Pancreas (tissue), 10 donors: ENCODE measurements around the gene RDH12. TPM values are rescaled to one million over a fixed set of nuclear protein-coding genes. Genes with fewer than 3 reads are reported as not detected.

Source experiments
- ATAC-seq, 4 donors: fragments of 200-7000 bp; cut with Tn5 transposase; one replicate each; pipeline versions ENCODE4 v1.8.0 to v1.9.1; 2020; ENCODE audit warnings: mild to moderate bottlenecking in 4 of 4, moderate library complexity in 4 of 4
- DNase-seq, 6 donors: peaks; one replicate each; pipeline ENCODE4 v3.0.0-alpha.2; 2020
- FAIRE-seq: peaks from 2 replicates; lab custom pipeline; 2012; peaks lifted over from hg19 to GRCh38; lab: Jason Lieb, UNC
- H3K27ac ChIP-seq, 4 donors: fragments of 200-600 bp; sonication (generic); 1 replicate in 3 of 4; 2 replicates in 1 of 4; pipeline versions ENCODE4 v1.5.0 to v1.8.0; 2020
- H3K27me3 ChIP-seq, 4 donors: fragments of 200-600 bp; one replicate each; pipeline ENCODE4 v1.8.0; 2021
- H3K36me3 ChIP-seq, 3 donors: fragments of 200-600 bp; sonication (generic) in 1 of 3; one replicate each; pipeline versions ENCODE4 v1.5.0 to v1.8.0; 2020 to 2021
- H3K4me1 ChIP-seq, 3 donors: fragments of 200-600 bp; one replicate each; pipeline ENCODE4 v1.8.0; 2021
- H3K4me3 ChIP-seq, 4 donors: fragments of 200-600 bp; sonication (generic) in 2 of 4; one replicate each; pipeline versions ENCODE4 v1.5.0 to v1.8.0; 2020 to 2021
- H3K9me3 ChIP-seq, 4 donors: fragments of 200-600 bp; one replicate each; pipeline ENCODE4 v1.8.0; 2021
- WGBS, 2 donors: extraction: QIAGEN DNeasy Blood & Tissue Kit; methylation state at CpG; one replicate each; pipeline ENCODE4 v1.1.7; 2013; 5-methylcytosine and 5-hydroxymethylcytosine counted together
- intact Hi-C, 3 donors: fragments of 100-400 bp; cut with DNase I; formaldehyde crosslinking; loops; one replicate each; pipeline versions ENCODE4 v1.11.1 to v1.14.2; 2022
- polyA plus RNA-seq, 2 donors: library from polyadenylated mRNA; stranded (reverse); fragments of 200-250 nt; gene quantifications; one replicate each; pipeline ENCODE4 v1.2.3, GENCODE V29; 2013
- total RNA-seq, 6 donors: library from RNA; stranded (reverse); fragmentation: NEBNext Ultra II Directional in 4 of 6; extraction: Animal tissue kit (Norgen Biotek cat#: 25700) in 4 of 6; gene quantifications; one replicate each; pipeline versions ENCODE4 v1.2.1 to v1.2.4, GENCODE V29; 2021 to 2023
- TF ChIP-seq, protein P1 (sequence below), 4 donors: fragments of 200-600 bp; sonication (generic) in 3 of 4; IDR thresholded peaks; one replicate each; pipeline versions ENCODE4 v1.5.0 to v1.8.0; 2021; ENCODE audit warnings: antibody characterized with exemption in 4 of 4
- donor health status: healthy with polysubstance abuse.
- donor health status: DM: no; HTN: no; CAD: no; lungs with moderate emphysema.
- donor health status: DM: no; HTN: no; CAD: no.
- donor health status: control.
- donor health status: control.
- donor health status: Bipolar disorder and iron deficiency.
- donor health status: DM: yes; HTN: yes; CAD: no.
- donor health status: DM: no; HTN: no; CAD: no.
- donor health status: DM: no; HTN: no; CAD: no.
- donor health status: DM: yes; HTN: yes; CAD: no.

The RDH12 gene
- total and polyA plus RNA-seq, 8 donors = 1.0 to 2.5 (median 1.5) TPM

GRCh38 chr14:67749341-67750084, 47.8 kb downstream of the RDH12 start:
- intact Hi-C loops = no loop called here
- ATAC-seq (peak in 1 of 4 donors; percentile 19), DNase-seq (no peak), FAIRE-seq (no peak)
- Histone ChIP-seq H3K9me3 (no peaks in the 10 kb centered on the region), H3K4me1 (no peaks in the 10 kb centered on the region), H3K27me3 (no peaks in the 10 kb centered on the region), H3K36me3 (peaks cover 0 to 40% (median 9%) of the 10 kb centered on the region in 3 donors), H3K27ac (no peak overlapping the region), H3K4me3 (no peak overlapping the region)
- 78 to 85% methylated on average over 6 of the region's 6 CpGs for WGBS, 2 donors
- TF ChIP-seq, protein P1, sequence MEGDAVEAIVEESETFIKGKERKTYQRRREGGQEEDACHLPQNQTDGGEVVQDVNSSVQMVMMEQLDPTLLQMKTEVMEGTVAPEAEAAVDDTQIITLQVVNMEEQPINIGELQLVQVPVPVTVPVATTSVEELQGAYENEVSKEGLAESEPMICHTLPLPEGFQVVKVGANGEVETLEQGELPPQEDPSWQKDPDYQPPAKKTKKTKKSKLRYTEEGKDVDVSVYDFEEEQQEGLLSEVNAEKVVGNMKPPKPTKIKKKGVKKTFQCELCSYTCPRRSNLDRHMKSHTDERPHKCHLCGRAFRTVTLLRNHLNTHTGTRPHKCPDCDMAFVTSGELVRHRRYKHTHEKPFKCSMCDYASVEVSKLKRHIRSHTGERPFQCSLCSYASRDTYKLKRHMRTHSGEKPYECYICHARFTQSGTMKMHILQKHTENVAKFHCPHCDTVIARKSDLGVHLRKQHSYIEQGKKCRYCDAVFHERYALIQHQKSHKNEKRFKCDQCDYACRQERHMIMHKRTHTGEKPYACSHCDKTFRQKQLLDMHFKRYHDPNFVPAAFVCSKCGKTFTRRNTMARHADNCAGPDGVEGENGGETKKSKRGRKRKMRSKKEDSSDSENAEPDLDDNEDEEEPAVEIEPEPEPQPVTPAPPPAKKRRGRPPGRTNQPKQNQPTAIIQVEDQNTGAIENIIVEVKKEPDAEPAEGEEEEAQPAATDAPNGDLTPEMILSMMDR (IDR thresholded peaks at IDR 0.05) = no peak

DNA sequence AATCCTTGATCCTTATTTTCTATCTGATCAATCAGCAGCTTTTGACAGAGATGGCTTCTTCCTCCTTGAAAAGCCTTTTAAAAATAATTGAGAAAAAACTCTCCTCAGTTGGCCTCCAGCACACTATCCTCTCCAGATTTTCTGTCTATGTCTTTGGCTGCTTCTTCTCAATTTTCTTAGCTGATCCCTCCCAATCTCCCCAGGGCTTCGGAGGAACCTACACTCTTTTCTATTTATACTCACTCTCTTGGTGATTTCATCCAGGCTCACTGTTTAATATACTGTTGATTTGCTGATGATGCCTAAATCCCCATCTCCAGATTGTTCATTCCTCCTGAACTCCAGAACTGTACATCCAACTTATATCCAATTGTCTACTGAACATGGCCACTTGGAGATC, 54.8 kb downstream of the RDH12 start:
- Histone ChIP-seq H3K27ac (no peak overlapping the region), H3K4me1 (no peaks in the 10 kb centered on the region), H3K9me3 (no peaks in the 10 kb centered on the region), H3K36me3 (peaks cover 0 to 29% (median 7%) of the 10 kb centered on the region in 3 donors), H3K27me3 (no peaks in the 10 kb centered on the region), H3K4me3 (no peak overlapping the region)
- TF ChIP-seq, protein P1 (IDR thresholded peaks at IDR 0.05) = no peak
- no peak for ATAC-seq
- intact Hi-C loops = no loop called here
- no peak for FAIRE-seq
- WGBS, 2 donors = 93 to 94% methylated on average over 1 of the region's 1 CpG
- DNase-seq = no peak

DNA sequence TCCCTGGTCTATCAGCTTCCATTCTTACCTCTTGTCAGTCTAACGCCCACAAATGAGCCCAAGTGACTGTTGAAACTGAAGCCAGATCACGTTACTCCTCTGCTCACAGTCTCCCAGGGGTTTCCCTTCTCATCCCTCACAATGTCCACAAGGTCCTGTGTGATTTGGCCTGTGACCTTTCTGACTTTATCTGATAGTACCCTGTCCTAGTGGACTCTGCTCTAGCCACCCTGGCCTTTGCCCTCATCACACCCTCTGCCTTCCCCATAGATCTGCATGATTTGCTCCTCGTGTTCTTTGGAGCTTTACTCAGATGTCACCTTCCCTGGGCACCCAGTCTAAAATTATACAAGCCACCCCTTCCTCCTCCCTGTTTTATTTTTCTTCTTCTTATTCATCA, 55.5 kb downstream of the RDH12 start:
- ATAC-seq = no peak
- peaks cover 0 to 24% (median 7%) of the 10 kb centered on the region in 3 donors for H3K36me3 ChIP-seq

DNA sequence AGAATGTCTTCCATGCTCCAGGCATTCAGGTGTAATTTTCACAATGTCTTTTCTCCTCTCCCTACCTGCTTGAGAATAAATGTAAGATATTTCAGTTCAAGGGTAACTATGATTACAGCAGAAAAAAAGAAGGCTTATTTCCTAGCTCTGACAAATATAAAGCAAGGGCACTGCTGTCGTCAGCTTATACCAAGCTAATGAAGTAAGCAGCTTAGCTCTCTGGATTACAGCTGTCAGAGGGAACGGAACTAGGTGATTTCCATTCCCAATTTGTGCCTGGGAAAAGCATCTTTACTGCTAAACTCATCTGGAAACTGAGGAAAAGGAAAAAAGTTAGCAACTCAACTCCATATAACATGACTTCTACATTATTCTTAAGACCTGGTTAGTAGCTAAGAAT, 58.2 kb downstream of the RDH12 start:
- DNase-seq (no peak), ATAC-seq (no peak), FAIRE-seq (no peak)
- H3K4me1 ChIP-seq = no peaks in the 10 kb centered on the region
- H3K9me3 ChIP-seq = no peaks in the 10 kb centered on the region
- H3K27me3 ChIP-seq = no peaks in the 10 kb centered on the region
- H3K27ac ChIP-seq = no peak overlapping the region
- H3K4me3 ChIP-seq = no peak overlapping the region
- 90 to 91% methylated on average over 2 of the region's 2 CpGs for WGBS, 2 donors
- TF ChIP-seq, protein P1 (IDR thresholded peaks at IDR 0.05) = no peak
- H3K36me3 ChIP-seq = peaks cover 0 to 11% (median 0%) of the 10 kb centered on the region in 3 donors
- intact Hi-C loops = no loop called here

More for the DNA sequence above, 55.5 kb downstream of the RDH12 start:
- DNase-seq (no peak), FAIRE-seq (no peak)
- H3K27ac ChIP-seq = no peak overlapping the region
- TF ChIP-seq, protein P1 (IDR thresholded peaks at IDR 0.05) = no peak
- no peaks in the 10 kb centered on the region for H3K9me3 ChIP-seq
- H3K27me3 ChIP-seq = no peaks in the 10 kb centered on the region
- intact Hi-C loops = no loop called here
- no peak overlapping the region for H3K4me3 ChIP-seq
- WGBS, 2 donors = 86 to 92% methylated on average over 3 of the region's 3 CpGs
- H3K4me1 ChIP-seq = no peaks in the 10 kb centered on the region

DNA sequence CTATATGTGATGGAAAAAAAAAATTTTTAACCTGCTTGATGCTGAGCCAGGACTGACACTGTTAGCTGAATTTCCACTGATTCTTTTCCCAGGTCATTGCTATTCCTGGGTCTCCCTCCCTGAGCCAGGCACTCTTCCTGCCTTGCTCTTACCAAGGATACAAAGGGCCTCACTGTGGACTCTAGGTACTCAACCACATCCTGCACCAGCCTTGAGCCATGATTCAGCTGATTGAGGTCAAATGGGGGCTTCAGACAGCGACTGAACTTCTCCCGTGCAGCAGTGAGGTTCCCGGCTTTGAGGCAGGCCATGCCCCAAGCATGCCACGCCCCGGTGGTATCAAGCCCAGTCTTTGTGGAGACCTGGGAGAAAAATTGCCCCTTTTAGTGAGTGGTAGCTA, 60.4 kb downstream of the RDH12 start:
- DNase-seq (no peak), ATAC-seq (no peak), FAIRE-seq (no peak)
- peaks cover 0 to 11% (median 0%) of the 10 kb centered on the region in 3 donors for H3K36me3 ChIP-seq
- intact Hi-C loops = no loop called here
- no peak overlapping the region for H3K4me3 ChIP-seq
- H3K27ac ChIP-seq = no peak overlapping the region
- 92 to 97% methylated on average over 5 of the region's 5 CpGs for WGBS, 2 donors
- no peaks in the 10 kb centered on the region for H3K27me3 ChIP-seq
- no peaks in the 10 kb centered on the region for H3K9me3 ChIP-seq
- TF ChIP-seq, protein P1 (IDR thresholded peaks at IDR 0.05) = no peak
- no peaks in the 10 kb centered on the region for H3K4me1 ChIP-seq
